KOPT-K1 (cell line): Measurements from ENCODE around the gene IRF4.
"Not testable (repeated sequence)": the region's sequence is repeated elsewhere in the genome, so short reads cannot be mapped to it uniquely, and the experiment has no call there.

Experiments
- H3K27ac ChIP-seq: fragments of 200-600 bp; sonication (generic); 2 replicates; pipeline ENCODE4 v1.5.1; 2016; ENCODE audit warnings: antibody characterized with exemption, mild to moderate bottlenecking, low read depth, low read length; ENCODE audit not compliant: poor library complexity, severe bottlenecking
- H3K36me3 ChIP-seq: fragments of 200-600 bp; sonication (generic); 2 replicates; pipeline ENCODE4 v1.5.1; 2017; ENCODE audit warnings: antibody characterized with exemption, mild to moderate bottlenecking, low read length, moderate library complexity; ENCODE audit not compliant: insufficient read depth
- H3K9me3 ChIP-seq: fragments of 200-600 bp; sonication (generic); 2 replicates; pipeline ENCODE4 v1.5.1; 2017; ENCODE audit warnings: antibody characterized with exemption, low read length, mild to moderate bottlenecking; ENCODE audit not compliant: insufficient read depth, poor library complexity, severe bottlenecking

IRF4 gene

DNA sequence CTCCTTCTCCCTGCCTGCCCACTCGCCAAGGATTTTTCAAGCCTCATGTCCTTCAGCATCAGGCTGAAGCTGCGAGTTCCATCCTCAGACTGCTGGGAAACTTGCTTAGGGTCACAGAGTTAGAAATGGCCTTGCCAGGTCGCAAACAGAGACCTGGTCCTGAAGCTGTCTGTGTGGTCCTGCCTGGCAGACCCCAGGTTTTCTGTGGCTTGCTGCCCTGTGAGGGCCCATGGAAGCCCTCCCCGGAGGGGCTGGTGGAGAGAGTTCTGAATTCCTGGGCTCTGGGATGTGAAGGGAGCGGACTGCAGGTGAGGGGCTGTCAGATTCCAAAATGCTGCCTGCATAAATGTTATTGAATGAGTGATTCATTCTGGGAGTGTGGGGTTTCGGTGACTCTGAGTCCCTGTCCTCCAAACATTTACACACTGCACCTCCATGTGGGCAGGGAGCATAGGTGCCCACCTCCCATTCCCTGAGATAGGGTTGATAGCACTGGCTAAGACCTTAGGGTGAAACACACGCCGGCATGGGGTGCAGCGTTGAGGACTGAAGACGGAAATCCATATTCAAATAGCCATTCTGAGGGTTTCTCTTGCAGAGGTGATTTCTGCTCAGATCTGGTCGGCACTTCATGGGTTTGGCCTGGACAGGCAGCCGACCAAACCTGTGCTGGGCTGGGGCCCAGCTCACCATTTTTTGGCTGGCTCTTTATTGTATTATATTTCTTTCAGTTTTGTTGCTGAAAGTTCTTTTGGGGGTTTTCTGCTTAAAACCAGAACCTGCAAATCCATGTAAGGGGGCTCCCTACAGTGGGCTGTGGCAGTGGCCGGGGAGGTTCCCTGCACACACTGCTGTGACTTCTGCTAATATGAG lies 21.8 kb upstream of the IRF4 start:
- Histone ChIP-seq H3K9me3 (peaks cover 18% of the 10 kb centered on the region), H3K27ac (no peak overlapping the region), H3K36me3 (no peaks in the 10 kb centered on the region)

DNA sequence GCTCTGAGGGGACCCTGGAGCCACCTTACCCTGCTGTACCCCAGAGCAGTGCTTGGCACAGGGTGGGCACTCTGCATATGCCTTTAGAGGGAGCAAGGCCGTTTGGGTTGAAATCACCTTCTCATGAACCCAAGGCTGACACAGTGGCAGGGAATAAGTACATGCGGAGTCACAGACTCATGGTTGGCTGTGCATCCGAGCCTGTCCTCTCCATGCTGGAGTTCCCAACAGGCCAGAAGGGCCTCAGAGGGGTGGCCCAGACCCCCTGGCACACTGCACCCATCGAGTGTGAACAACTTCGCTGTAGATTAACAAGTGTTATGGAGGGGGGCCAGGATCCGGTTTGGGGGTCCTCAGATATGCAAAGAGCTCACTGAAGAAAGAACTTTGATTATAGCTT lies 21.0 kb upstream of the IRF4 start:
- Histone ChIP-seq H3K27ac (no peak overlapping the region), H3K36me3 (no peaks in the 10 kb centered on the region), H3K9me3 (peaks cover 15% of the 10 kb centered on the region)

DNA sequence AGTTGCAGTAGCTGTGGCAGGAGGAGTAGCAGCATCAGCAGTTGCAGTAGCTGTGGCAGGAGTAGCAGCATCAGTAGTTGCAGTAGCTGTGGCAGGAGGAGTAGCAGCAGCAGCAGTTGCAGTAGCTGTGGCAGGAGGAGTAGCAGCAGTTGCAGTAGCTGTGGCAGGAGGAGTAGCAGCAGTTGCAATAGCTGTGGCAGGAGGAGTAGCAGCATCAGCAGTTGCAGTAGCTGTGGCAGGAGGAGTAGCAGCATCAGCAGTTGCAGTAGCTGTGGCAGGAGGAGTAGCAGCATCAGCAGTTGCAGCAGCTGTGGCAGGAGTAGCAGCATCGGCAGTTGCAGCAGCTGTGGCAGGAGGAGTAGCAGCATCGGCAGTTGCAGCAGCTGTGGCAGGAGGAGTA lies 19.7 kb upstream of the IRF4 start:
- H3K36me3 ChIP-seq, H3K27ac ChIP-seq: not testable (repeated sequence)
- peaks cover 15% of the 10 kb centered on the region for H3K9me3 ChIP-seq

DNA sequence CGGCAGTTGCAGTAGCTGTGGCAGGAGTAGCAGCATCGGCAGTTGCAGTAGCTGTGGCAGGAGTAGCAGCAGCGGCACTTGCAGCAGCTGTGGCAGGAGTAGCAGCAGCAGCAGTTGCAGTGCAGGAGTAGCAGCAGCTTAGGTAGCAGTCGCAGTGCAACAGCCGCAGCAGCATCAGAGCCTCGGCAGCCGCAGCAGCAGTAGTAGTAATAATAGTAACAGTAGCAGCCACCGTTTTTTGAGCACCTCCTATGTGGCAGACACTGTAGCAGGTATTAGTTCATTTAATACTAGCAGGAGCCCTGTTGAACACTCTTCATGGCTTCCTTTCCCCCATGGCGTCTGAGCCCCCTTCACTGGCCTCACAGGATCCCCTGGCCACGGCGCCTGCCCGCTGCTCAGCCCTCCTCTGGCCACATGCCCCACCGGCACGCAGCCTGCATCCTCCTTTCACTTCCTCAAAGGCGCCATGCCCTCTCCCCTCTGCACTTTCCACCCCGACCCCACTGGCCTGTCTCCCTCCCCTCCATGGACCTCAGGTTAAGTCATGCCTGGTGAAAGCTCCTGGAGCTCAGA lies 19.1 kb upstream of the IRF4 start:
- Histone ChIP-seq H3K9me3 (peaks cover 15% of the 10 kb centered on the region), H3K27ac (no peak overlapping the region), H3K36me3 (no peaks in the 10 kb centered on the region)

GRCh38 chr6:373031-373430 lies 18.5 kb upstream of the IRF4 start:
- Histone ChIP-seq H3K9me3 (peaks cover 15% of the 10 kb centered on the region), H3K27ac (no peak overlapping the region), H3K36me3 (no peaks in the 10 kb centered on the region)

GRCh38 chr6:373773-374724 lies 17.5 kb upstream of the IRF4 start:
- Histone ChIP-seq H3K36me3 (no peaks in the 10 kb centered on the region), H3K27ac (no peak overlapping the region), H3K9me3 (peaks cover 15% of the 10 kb centered on the region)

DNA sequence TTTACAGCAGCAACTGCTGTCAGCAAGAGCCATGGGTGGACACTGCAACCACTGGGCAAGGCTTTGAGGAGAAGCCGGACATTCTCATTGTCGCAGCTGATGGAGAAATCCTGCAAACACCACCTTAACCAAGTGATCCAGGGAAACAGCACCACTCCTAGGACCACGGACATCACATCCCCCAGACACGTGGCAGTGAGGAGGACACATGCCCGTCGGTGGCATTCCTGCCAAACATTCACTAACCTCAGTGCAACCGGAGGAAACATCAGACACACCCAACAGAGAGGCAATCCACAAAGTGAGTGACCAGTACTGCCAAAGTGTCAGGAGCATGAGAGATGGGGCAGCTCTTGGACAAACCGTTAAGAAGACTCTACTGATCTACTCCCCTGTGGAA lies 16.6 kb upstream of the IRF4 start:
- Histone ChIP-seq H3K9me3 (peaks cover 15% of the 10 kb centered on the region), H3K27ac (no peak overlapping the region), H3K36me3 (no peaks in the 10 kb centered on the region)

DNA sequence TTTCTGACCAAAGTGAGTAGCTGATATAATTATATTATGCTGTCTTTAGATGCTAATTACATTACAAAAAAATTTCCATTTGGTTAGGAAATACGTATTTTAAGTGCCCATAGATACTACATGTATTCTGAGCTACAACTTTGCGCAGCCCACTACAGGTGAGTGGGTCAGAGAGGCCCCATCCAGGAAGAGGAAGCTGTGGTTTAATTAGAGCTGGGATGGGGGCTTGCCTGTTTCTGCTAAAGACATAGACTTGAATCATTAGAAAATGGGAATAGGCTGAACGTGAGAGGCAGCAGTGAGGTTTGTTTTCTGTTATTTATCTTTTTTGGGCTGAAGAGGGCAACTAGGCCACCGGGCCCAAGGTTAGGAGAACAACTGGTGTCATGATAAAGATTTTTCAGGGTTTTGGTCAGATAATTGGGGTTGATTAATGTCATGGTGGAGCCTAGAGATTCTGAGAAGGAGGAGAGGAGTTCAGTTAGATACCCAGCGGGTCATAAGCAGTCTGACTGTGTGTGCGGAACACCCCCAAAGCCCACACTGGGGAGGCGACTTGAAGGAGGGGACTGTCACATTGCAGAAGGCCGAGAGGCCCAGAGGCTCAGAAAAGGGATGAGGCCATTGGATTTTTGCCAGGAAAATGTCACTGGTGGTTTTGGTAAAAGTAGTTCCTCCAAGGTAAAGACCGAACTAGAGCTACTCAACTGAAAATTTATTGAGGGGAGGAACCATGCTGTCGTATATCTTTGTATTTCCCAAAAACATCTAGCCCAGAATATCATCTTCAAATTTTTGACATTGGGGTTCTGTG lies 14.5 kb upstream of the IRF4 start:
- Histone ChIP-seq H3K36me3 (no peaks in the 10 kb centered on the region), H3K27ac (no peak overlapping the region), H3K9me3 (peaks cover 6% of the 10 kb centered on the region)

- not testable (repeated sequence) for H3K36me3 ChIP-seq, H3K9me3 ChIP-seq, H3K27ac ChIP-seq
These were observed 13.9 kb upstream of the IRF4 start for GRCh38 chr6:377641-378020.

GRCh38 chr6:378090-378957 lies 13.2 kb upstream of the IRF4 start:
- H3K27ac ChIP-seq, result no peak overlapping the region
- no peaks in the 10 kb centered on the region for H3K36me3 ChIP-seq
- no peaks in the 10 kb centered on the region for H3K9me3 ChIP-seq

- Histone ChIP-seq H3K36me3 (no peaks in the 10 kb centered on the region), H3K27ac (no peak overlapping the region), H3K9me3 (no peaks in the 10 kb centered on the region)
These were observed 12.6 kb upstream of the IRF4 start for GRCh38 chr6:378958-379409.

DNA sequence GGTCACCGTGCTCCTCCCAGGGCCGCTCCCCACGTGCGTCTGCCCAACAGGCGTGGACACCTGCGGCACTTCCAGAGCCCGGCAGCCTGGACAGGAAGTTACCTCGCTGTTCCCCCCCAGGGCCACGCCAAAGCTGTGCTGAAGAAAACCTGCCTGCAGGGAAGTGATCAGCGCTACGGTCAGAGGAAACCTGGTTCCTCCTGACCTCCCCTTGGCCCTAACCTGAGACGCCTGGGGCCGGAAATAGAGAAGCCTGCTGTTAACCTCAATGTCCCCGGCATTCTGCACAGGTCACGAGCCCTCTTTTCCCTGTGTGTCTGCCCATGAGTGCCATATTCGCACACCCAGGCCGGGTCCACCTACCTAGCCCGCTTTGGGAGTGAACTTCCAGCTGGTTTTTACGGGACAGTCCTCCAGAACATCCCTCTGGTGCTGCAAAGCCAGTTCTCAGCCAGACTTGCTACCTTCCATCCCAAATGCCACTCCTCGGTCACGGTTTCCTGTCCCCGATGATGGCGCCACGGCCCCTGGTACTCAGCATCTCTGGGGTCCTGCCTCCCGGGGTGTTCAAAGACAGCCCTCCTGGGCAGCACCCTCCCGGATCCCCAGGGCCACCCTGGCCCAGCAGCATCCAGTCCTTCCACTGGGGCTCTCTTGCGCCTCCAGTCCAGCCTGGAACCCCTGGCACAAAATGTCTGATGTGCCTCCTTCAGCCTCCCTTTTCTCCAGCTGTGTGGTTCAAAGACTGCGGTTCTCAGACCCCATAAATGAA lies 12.0 kb upstream of the IRF4 start:
- Histone ChIP-seq H3K9me3 (no peaks in the 10 kb centered on the region), H3K36me3 (no peaks in the 10 kb centered on the region), H3K27ac (no peak overlapping the region)
